Endothelial cell of umbilical vein (primary cell): ENCODE measurements around the gene RNF224. TPM values are rescaled to one million over a fixed set of nuclear protein-coding genes. Genes with fewer than 3 reads are reported as not detected.

Experiments
- BruUV-seq: library from RNA; stranded (reverse); fragments of 400-500 nt; replicated peaks from 2 replicates; lab custom pipeline; 2021; lab: Mats Ljungman, UMichigan
- CTCF ChIA-PET: fragments of 300-600, 350-600 bp; sonication (Branson Sonifier 250); formaldehyde crosslinking; loops from one replicate; lab custom pipeline; 2021; ENCODE audit warnings: antibody characterized with exemption, inconsistent platforms; lab: Charles Lee
- POLR2A ChIA-PET: fragments of 300-600, 350-600 bp; sonication (Branson Sonifier 250); formaldehyde crosslinking; loops from one replicate; lab custom pipeline; 2021; ENCODE audit warnings: antibody characterized with exemption, inconsistent platforms; lab: Charles Lee
- DNase-seq: peaks from one replicate; pipeline ENCODE4 v3.0.0-alpha.2; 2011; ENCODE audit warnings: low read depth, low spot score
- FAIRE-seq: peaks from 2 replicates; lab custom pipeline; 2011; peaks lifted over from hg19 to GRCh38; lab: Jason Lieb, UNC
- H2AFZ ChIP-seq: 2 replicates; pipeline ENCODE4 v1.6.0; 2012; ENCODE audit warnings: low read depth, low read length, control low read depth, inconsistent platforms
- H3K27ac ChIP-seq: 2 replicates; pipeline ENCODE4 v1.5.1; 2011; ENCODE audit warnings: low read depth, mild to moderate bottlenecking, control low read depth, low read length, moderate library complexity; ENCODE audit not compliant: insufficient read depth
- H3K27me3 ChIP-seq, 2 experiments: 2 replicates each; pipeline versions ENCODE4 v1.6.0 to v1.6.1; 2011; ENCODE audit warnings: low read length in 2 of 2, mixed read lengths in 1 of 2; ENCODE audit not compliant: control insufficient read depth in 2 of 2, insufficient read depth in 2 of 2
- H3K36me3 ChIP-seq, 2 experiments: 2 replicates in 1 of 2; 3 replicates in 1 of 2; pipeline ENCODE4 v1.5.1; 2011; ENCODE audit warnings: low read length in 2 of 2, mild to moderate bottlenecking in 1 of 2, moderate library complexity in 1 of 2; ENCODE audit not compliant: control insufficient read depth in 2 of 2, insufficient read depth in 2 of 2; ENCODE audit errors: extremely low read depth in 1 of 2
- H3K4me1 ChIP-seq: 3 replicates; pipeline ENCODE4 v1.5.1; 2011; ENCODE audit warnings: mild to moderate bottlenecking, low read length; ENCODE audit not compliant: control insufficient read depth, insufficient read depth; ENCODE audit errors: extremely low read depth
- H3K4me2 ChIP-seq: 2 replicates; pipeline ENCODE4 v1.6.1; 2011; ENCODE audit warnings: low read length, control low read depth, mixed read lengths; ENCODE audit not compliant: insufficient read depth
- H3K4me3 ChIP-seq, 3 experiments: fragments of 200-600 bp in 1 of 3; sonication (generic), shearing (Covaris generic) in 1 of 3; replicated peaks in 1 of 3; 2 replicates each; pipeline ENCODE4 v1.5.1; 2011 to 2016; ENCODE audit warnings: control low read depth in 3 of 3, low read length in 3 of 3, mild to moderate bottlenecking in 2 of 3, inconsistent platforms in 1 of 3, low read depth in 1 of 3, moderate library complexity in 1 of 3; ENCODE audit not compliant: insufficient read depth in 1 of 3
- H3K79me2 ChIP-seq: 2 replicates; pipeline ENCODE4 v1.6.0; 2012; ENCODE audit warnings: low read length, inconsistent platforms; ENCODE audit not compliant: control insufficient read depth, insufficient read depth
- H3K9ac ChIP-seq: replicated peaks from 2 replicates; pipeline ENCODE3; 2011; ENCODE audit warnings: low read length, control low read depth; ENCODE audit not compliant: insufficient read depth; ENCODE audit errors: extremely low read depth
- H3K9me1 ChIP-seq: replicated peaks from 3 replicates; pipeline ENCODE4 v1.6.0; 2011; ENCODE audit warnings: mild to moderate bottlenecking, low read length; ENCODE audit not compliant: control insufficient read depth, insufficient read depth; ENCODE audit errors: extremely low read depth
- H3K9me3 ChIP-seq: replicated peaks from 2 replicates; pipeline ENCODE4 v1.5.1; 2012; ENCODE audit warnings: low read length, inconsistent platforms; ENCODE audit not compliant: control insufficient read depth, insufficient read depth
- H4K20me1 ChIP-seq: replicated peaks from 2 replicates; pipeline ENCODE3; 2011; ENCODE audit warnings: mild to moderate bottlenecking, low read length; ENCODE audit not compliant: control insufficient read depth, insufficient read depth; ENCODE audit errors: extremely low read depth
- CTCF ChIP-seq, 2 donors: IDR thresholded peaks; 1 replicate in 1 of 2; 2 replicates in 1 of 2; pipeline ENCODE4 v1.5.1; 2011; ENCODE audit warnings: low read length in 2 of 2, mild to moderate bottlenecking in 2 of 2, moderate library complexity in 2 of 2, control low read depth in 1 of 2, inconsistent platforms in 1 of 2, low read depth in 1 of 2; ENCODE audit not compliant: insufficient read depth in 1 of 2; ENCODE audit errors: extremely low read depth in 1 of 2
- EZH2 ChIP-seq: IDR thresholded peaks from 2 replicates; pipeline ENCODE4 v1.6.1; 2012; ENCODE audit warnings: borderline replicate concordance, low read depth, mild to moderate bottlenecking, moderate library complexity, low read length, inconsistent platforms; ENCODE audit not compliant: severe bottlenecking
- FOS ChIP-seq: IDR thresholded peaks from 2 replicates; pipeline ENCODE4 v1.6.1; 2011; ENCODE audit warnings: mild to moderate bottlenecking, low read length, moderate library complexity, borderline replicate concordance; ENCODE audit not compliant: insufficient read depth
- GATA2 ChIP-seq: IDR thresholded peaks from 2 replicates; pipeline ENCODE4 v1.7.0; 2011; ENCODE audit warnings: low read depth, mild to moderate bottlenecking, moderate library complexity, mixed read lengths, low read length; ENCODE audit not compliant: insufficient read length, insufficient read depth
- JUN ChIP-seq: IDR thresholded peaks from 2 replicates; pipeline ENCODE4 v1.6.1; 2011; ENCODE audit warnings: borderline replicate concordance, low read depth; ENCODE audit not compliant: insufficient read length, insufficient read depth
- MAX ChIP-seq: IDR thresholded peaks from 2 replicates; pipeline ENCODE4 v1.6.1; 2011; ENCODE audit not compliant: insufficient read depth, insufficient read length
- MYC ChIP-seq: IDR thresholded peaks from one replicate; pipeline ENCODE4 v1.6.1; 2011; ENCODE audit warnings: mild to moderate bottlenecking, low read depth, low read length
- POLR2A ChIP-seq: IDR thresholded peaks from 2 replicates; pipeline ENCODE4 v1.6.1; 2012; ENCODE audit warnings: low read depth, mild to moderate bottlenecking, control low read depth, low read length
- POLR2AphosphoS5 ChIP-seq: IDR thresholded peaks from 2 replicates; pipeline ENCODE4 v1.6.1; 2012; ENCODE audit warnings: low read depth, mild to moderate bottlenecking, control low read depth, low read length, moderate library complexity; ENCODE audit not compliant: insufficient read depth
- dilution Hi-C: fragments of 300-500 bp; cut with MboI; formaldehyde crosslinking; loops from one replicate; pipeline ENCODE4 v1.15.0; 2019; ENCODE audit warnings: low sequenced_read_pairs; ENCODE audit not compliant: extremely low pct_ligation_motif_present
- intact Hi-C: fragments of 100-400 bp; cut with micrococcal nuclease; formaldehyde crosslinking; loops from one replicate; pipeline ENCODE4 v1.10.0; 2022
- polyA plus RNA-seq, 4 experiments: library from polyadenylated mRNA; depleted of rRNA in 3 of 4; stranded (reverse) in 3 of 4; unstranded in 1 of 4; fragments of >200 nt; gene quantifications; 2 replicates each; pipeline versions ENCODE4 v1.2.1 to v1.2.3, GENCODE V29; 2011 to 2012; ENCODE audit warnings: missing spikeins in 1 of 4
- total RNA-seq: library from RNA; stranded (reverse); gene quantifications from 2 replicates; pipeline ENCODE4 v1.2.3, GENCODE V29; 2021

The RNF224 gene
- total and polyA plus RNA-seq, 2 donors (not counting 3 experiments of a cell fraction or from before 2014, with no cell fraction given): not detected

GRCh38 chr9:137235424-137236237 is 8.3 kb downstream of the RNF224 start:
- Histone ChIP-seq H3K27me3 (no peaks in the 10 kb centered on the region), H3K79me2 (peaks cover 4% of the 10 kb centered on the region), H4K20me1 (no peaks in the 10 kb centered on the region), H3K9me1 (no peaks in the 10 kb centered on the region), H3K36me3 (no peaks in the 10 kb centered on the region), H2AFZ (no peak overlapping the region), H3K9me3 (no peaks in the 10 kb centered on the region), H3K9ac (no peak overlapping the region), H3K4me2 (no peak overlapping the region), H3K27ac (no peak overlapping the region), H3K4me3 (no peak overlapping the region), H3K4me1 (no peaks in the 10 kb centered on the region)
- TF ChIP-seq POLR2AphosphoS5 (no peak), JUN (no peak), MAX (no peak), FOS (no peak), POLR2A (no peak), EZH2 (no peak), CTCF (IDR thresholded peaks at IDR 0.05; ENCODE audit: extremely low read depth in 1 of 2, insufficient read depth in 1 of 2, low read depth in 1 of 2, low read length in 2 of 2) (no peak), GATA2 (no peak), MYC (no peak)
- dilution Hi-C loops (no loop called here), intact Hi-C loops (loop anchor here (1.0 to 5.0 kb wide), 3 partner anchors 13 to 448 kb away; partner anchors contain the start of gene RNF208)
- DNase-seq (no peak), FAIRE-seq (no peak)
- ChIA-PET CTCF (interaction anchor here (0.6 to 2.5 kb wide), 29 partner anchors 11 to 781 kb away, joined by 3 to 63 read pairs (median 6); partner anchors contain the start of genes CYSRT1, NDOR1, NPDC1 and NRARP), POLR2A (interaction anchor here (0.6 kb wide), 4 partner anchors 31 to 149 kb away, joined by 3 to 4 read pairs (median 3); partner anchors contain the start of gene MAN1B1)
- no TSS peak for BruUV-seq
